Activated T-helper 17 cell treated with anti-CD3 and anti-CD28 coated beads, Interleukin-2, amount 50 U/mL, for 72 hours (primary cell): Measurements from ENCODE around the gene SUMO2. TPM values are rescaled to one million over a fixed set of nuclear protein-coding genes. Genes with fewer than 3 reads are reported as not detected.
A peak's percentile ranks its signal among the peaks of the same experiment; 100 is the strongest.
"Not testable (repeated sequence)": the region's sequence is repeated elsewhere in the genome, so short reads cannot be mapped to it uniquely, and the experiment has no call there.

ENCODE experiments used
- ATAC-seq: fragments of 150-1000 bp; cut with Tn5 transposase; replicated peaks from 2 replicates; pipeline ENCODE4 v1.10.0; 2021; ENCODE audit warnings: mild to moderate bottlenecking, moderate library complexity
- H3K27ac Mint-ChIP-seq: one replicate; pipeline ENCODE4 v1.8.0; 2022; ENCODE audit warnings: mixed read lengths
- H3K27me3 Mint-ChIP-seq: one replicate; pipeline ENCODE4 v1.8.0; 2022; ENCODE audit warnings: mixed read lengths
- H3K36me3 Mint-ChIP-seq: one replicate; pipeline ENCODE4 v1.8.0; 2022; ENCODE audit warnings: low read depth, mild to moderate bottlenecking, mixed read lengths
- H3K4me1 Mint-ChIP-seq: one replicate; pipeline ENCODE4 v1.8.0; 2022; ENCODE audit warnings: mixed read lengths
- H3K4me3 Mint-ChIP-seq: one replicate; pipeline ENCODE4 v1.8.0; 2022; ENCODE audit warnings: mild to moderate bottlenecking, mixed read lengths
- H3K9me3 Mint-ChIP-seq: one replicate; pipeline ENCODE4 v1.8.0; 2022; ENCODE audit warnings: mixed read lengths
- total RNA-seq, 2 donors: library from RNA; stranded (reverse); gene quantifications; one replicate each; pipeline ENCODE4 v1.2.3, GENCODE V29; 2022

The SUMO2 gene
- total RNA-seq, 2 donors from 2014 or later = 416 to 512 TPM

- not testable (repeated sequence) for H3K4me1 Mint-ChIP-seq, H3K9me3 Mint-ChIP-seq, H3K27ac Mint-ChIP-seq, H3K27me3 Mint-ChIP-seq, H3K4me3 Mint-ChIP-seq, ATAC-seq
- H3K36me3 Mint-ChIP-seq = peaks cover 61% of the 10 kb centered on the region
These were observed 18.2 kb downstream of the SUMO2 start for GRCh38 chr17:75164606-75165005.

- peaks cover 46% of the 10 kb centered on the region for H3K36me3 Mint-ChIP-seq
- no peak for ATAC-seq
- no peaks in the 10 kb centered on the region for H3K4me1 Mint-ChIP-seq
- H3K4me3 Mint-ChIP-seq = no peak overlapping the region
- H3K9me3 Mint-ChIP-seq = no peaks in the 10 kb centered on the region
- no peak overlapping the region for H3K27ac Mint-ChIP-seq
- no peaks in the 10 kb centered on the region for H3K27me3 Mint-ChIP-seq
These were observed 19.7 kb downstream of the SUMO2 start for GRCh38 chr17:75163074-75163473.

- peaks cover 8% of the 10 kb centered on the region for H3K4me1 Mint-ChIP-seq
- H3K9me3 Mint-ChIP-seq = no peaks in the 10 kb centered on the region
- H3K27ac Mint-ChIP-seq = no peak overlapping the region
- no peak overlapping the region for H3K4me3 Mint-ChIP-seq
- no peaks in the 10 kb centered on the region for H3K27me3 Mint-ChIP-seq
- H3K36me3 Mint-ChIP-seq = peaks cover 17% of the 10 kb centered on the region
- no peak for ATAC-seq
These were observed 22.5 kb downstream of the SUMO2 start for GRCh38 chr17:75160211-75160610.

- Mint-ChIP-seq H3K4me1 (peaks cover 13% of the 10 kb centered on the region), H3K36me3 (peaks cover 13% of the 10 kb centered on the region), H3K27ac (peak overlapping the region; percentile 72), H3K4me3 (no peak overlapping the region), H3K27me3 (no peaks in the 10 kb centered on the region), H3K9me3 (no peaks in the 10 kb centered on the region)
- ATAC-seq = peak; percentile 42
These were observed 23.3 kb downstream of the SUMO2 start for GRCh38 chr17:75159196-75160031.

GRCh38 chr17:75158480-75158879 lies 24.3 kb downstream of the SUMO2 start:
- peaks cover 11% of the 10 kb centered on the region for H3K36me3 Mint-ChIP-seq
- peaks cover 13% of the 10 kb centered on the region for H3K4me1 Mint-ChIP-seq
- not testable (repeated sequence) for H3K4me3 Mint-ChIP-seq, H3K9me3 Mint-ChIP-seq, ATAC-seq, H3K27ac Mint-ChIP-seq, H3K27me3 Mint-ChIP-seq

- Mint-ChIP-seq H3K4me1 (peaks cover 26% of the 10 kb centered on the region), H3K36me3 (peaks cover 32% of the 10 kb centered on the region), H3K4me3 (peak overlapping the region; percentile 94), H3K9me3 (no peaks in the 10 kb centered on the region), H3K27me3 (no peaks in the 10 kb centered on the region), H3K27ac (peak overlapping the region; percentile 85)
- no peak for ATAC-seq
These were observed 27.6 kb downstream of the SUMO2 start for GRCh38 chr17:75155191-75155601.

GRCh38 chr17:75154195-75155106 lies 28.3 kb downstream of the SUMO2 start, which contains the start of gene JPT1:
JPT1 (minus strand) TSS chr17:75154512; CDS start chr17:75154397, 115 bp downstream.
- peak; percentile 98 for ATAC-seq
- Mint-ChIP-seq H3K36me3 (peaks cover 39% of the 10 kb centered on the region), H3K4me1 (peaks cover 31% of the 10 kb centered on the region), H3K27me3 (no peaks in the 10 kb centered on the region), H3K27ac (peak within 1 kb of the TSS; percentile 85), H3K4me3 (peak within 1 kb of the TSS; percentile 94), H3K9me3 (no peaks in the 10 kb centered on the region)

GRCh38 chr17:75153780-75154194 lies 29.0 kb downstream of the SUMO2 start:
- H3K27ac Mint-ChIP-seq = peak overlapping the region; percentile 85
- no peaks in the 10 kb centered on the region for H3K27me3 Mint-ChIP-seq
- H3K9me3 Mint-ChIP-seq = no peaks in the 10 kb centered on the region
- H3K4me1 Mint-ChIP-seq = peaks cover 32% of the 10 kb centered on the region
- peak overlapping the region; percentile 94 for H3K4me3 Mint-ChIP-seq
- H3K36me3 Mint-ChIP-seq = peaks cover 44% of the 10 kb centered on the region
- ATAC-seq = peak; percentile 1

GRCh38 chr17:75152922-75153779 lies 29.6 kb downstream of the SUMO2 start:
- peak; percentile 18 for ATAC-seq
- no peaks in the 10 kb centered on the region for H3K9me3 Mint-ChIP-seq

GRCh38 chr17:75152523-75152921 lies 30.2 kb downstream of the SUMO2 start:
- Mint-ChIP-seq H3K27me3 (no peaks in the 10 kb centered on the region), H3K27ac (peak overlapping the region; percentile 85)

More at GRCh38 chr17:75152922-75153779, 29.6 kb downstream of the SUMO2 start:
- Mint-ChIP-seq H3K36me3 (peaks cover 51% of the 10 kb centered on the region), H3K27ac (peak overlapping the region; percentile 85), H3K4me1 (peaks cover 36% of the 10 kb centered on the region), H3K4me3 (peak overlapping the region; percentile 94), H3K27me3 (no peaks in the 10 kb centered on the region)

GRCh38 chr17:75151930-75152329 lies 30.8 kb downstream of the SUMO2 start:
- peak overlapping the region; percentile 85 for H3K27ac Mint-ChIP-seq
- no peaks in the 10 kb centered on the region for H3K27me3 Mint-ChIP-seq
- H3K36me3 Mint-ChIP-seq = peaks cover 63% of the 10 kb centered on the region

More at GRCh38 chr17:75152523-75152921, 30.2 kb downstream of the SUMO2 start:
- peak overlapping the region; percentile 94 for H3K4me3 Mint-ChIP-seq
- ATAC-seq = no peak
- H3K36me3 Mint-ChIP-seq = peaks cover 57% of the 10 kb centered on the region
- no peaks in the 10 kb centered on the region for H3K9me3 Mint-ChIP-seq
- peaks cover 36% of the 10 kb centered on the region for H3K4me1 Mint-ChIP-seq

GRCh38 chr17:75147878-75148546 lies 34.7 kb downstream of the SUMO2 start:
- H3K27ac Mint-ChIP-seq = peak overlapping the region; percentile 28
- no peaks in the 10 kb centered on the region for H3K27me3 Mint-ChIP-seq

More at GRCh38 chr17:75151930-75152329, 30.8 kb downstream of the SUMO2 start:
- no peak for ATAC-seq
- Mint-ChIP-seq H3K4me1 (peaks cover 38% of the 10 kb centered on the region), H3K4me3 (peak overlapping the region; percentile 94), H3K9me3 (no peaks in the 10 kb centered on the region)

GRCh38 chr17:75146592-75146991 lies 36.2 kb downstream of the SUMO2 start:
- peaks cover 85% of the 10 kb centered on the region for H3K36me3 Mint-ChIP-seq
- peaks cover 16% of the 10 kb centered on the region for H3K4me1 Mint-ChIP-seq
- H3K9me3 Mint-ChIP-seq = no peaks in the 10 kb centered on the region
- H3K27me3 Mint-ChIP-seq = no peaks in the 10 kb centered on the region
- ATAC-seq = no peak
- H3K27ac Mint-ChIP-seq = peak overlapping the region; percentile 14
- no peak overlapping the region for H3K4me3 Mint-ChIP-seq

More at GRCh38 chr17:75147878-75148546, 34.7 kb downstream of the SUMO2 start:
- Mint-ChIP-seq H3K36me3 (peaks cover 86% of the 10 kb centered on the region), H3K4me1 (peaks cover 28% of the 10 kb centered on the region), H3K4me3 (no peak overlapping the region), H3K9me3 (no peaks in the 10 kb centered on the region)
- no peak for ATAC-seq
